Activated T-cell treated with anti-CD3 and anti-CD28 coated beads, Interleukin-2, amount 50 U/mL, for 1 hour (primary cell): ENCODE results near the gene DHRS13.
"Not testable (repeated sequence)": the region's sequence is repeated elsewhere in the genome, so short reads cannot be mapped to it uniquely, and the experiment has no call there.

Experiments used
- DNase-seq: peaks from one replicate; pipeline ENCODE4 v3.0.0-alpha.2; 2020

DHRS13 gene

DNA sequence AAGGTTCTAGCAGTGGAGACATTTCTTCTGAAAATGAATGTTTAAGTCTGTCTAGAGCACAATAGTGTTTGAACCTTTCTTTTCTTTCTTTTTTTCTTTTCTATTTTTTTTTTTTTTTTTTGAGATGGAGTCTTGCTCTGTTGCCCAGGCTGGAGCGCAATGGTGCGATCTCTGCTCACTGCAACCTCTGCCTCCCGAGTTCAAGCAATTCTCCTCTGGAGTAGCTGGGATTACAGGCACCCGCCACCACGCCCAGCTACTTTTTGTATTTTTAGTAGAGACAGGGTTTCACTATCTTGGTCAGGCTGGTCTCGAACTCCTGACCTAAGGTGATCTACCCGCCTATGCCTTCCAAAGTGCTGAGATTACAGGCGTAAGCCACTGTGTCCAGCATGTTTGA lies 31.6 kb upstream of the DHRS13 start:
- not testable (repeated sequence) for DNase-seq

DNA sequence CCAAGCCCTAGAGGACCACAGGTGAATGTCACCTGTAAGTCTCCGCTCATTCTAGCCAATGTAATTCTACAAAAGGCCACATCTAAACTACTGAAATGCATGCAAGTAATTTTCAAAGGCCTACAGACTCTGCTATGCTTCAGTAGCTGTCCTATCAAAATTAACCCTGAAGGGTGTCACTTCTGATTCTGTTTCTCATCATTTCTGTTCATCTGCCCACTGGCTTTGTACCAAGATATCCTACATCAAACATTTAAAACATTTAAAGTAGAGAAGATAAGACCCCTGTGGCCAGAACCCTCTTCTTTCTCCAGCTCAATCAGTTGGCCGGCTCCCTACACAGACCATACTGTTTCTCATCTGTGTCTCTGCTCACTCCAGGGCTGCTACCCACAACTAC lies 26.9 kb upstream of the DHRS13 start:
- DNase-seq: no peak

DNA sequence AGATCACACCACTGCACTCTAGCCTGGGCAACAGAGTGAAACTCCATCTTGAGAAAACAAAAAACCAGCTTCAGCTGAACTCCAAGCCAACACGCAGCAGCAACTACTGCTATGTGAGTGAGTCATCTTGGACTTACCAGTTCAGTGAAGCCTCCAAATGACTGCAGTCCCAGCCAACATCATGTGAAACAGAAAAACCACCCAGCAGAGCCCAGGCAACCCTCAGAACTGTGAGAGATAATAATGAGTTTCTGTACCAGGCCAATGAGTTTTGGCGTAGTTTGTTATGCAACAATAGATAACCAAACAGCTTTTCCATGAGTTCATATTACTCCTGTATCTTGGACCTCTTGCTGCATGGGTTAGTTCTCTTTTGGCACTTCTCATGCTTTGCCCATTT lies 25.2 kb upstream of the DHRS13 start:
- no peak for DNase-seq

- DNase-seq: no peak
Measured at GRCh38 chr17:28926786-28927185, 23.9 kb upstream of the DHRS13 start.

DNA sequence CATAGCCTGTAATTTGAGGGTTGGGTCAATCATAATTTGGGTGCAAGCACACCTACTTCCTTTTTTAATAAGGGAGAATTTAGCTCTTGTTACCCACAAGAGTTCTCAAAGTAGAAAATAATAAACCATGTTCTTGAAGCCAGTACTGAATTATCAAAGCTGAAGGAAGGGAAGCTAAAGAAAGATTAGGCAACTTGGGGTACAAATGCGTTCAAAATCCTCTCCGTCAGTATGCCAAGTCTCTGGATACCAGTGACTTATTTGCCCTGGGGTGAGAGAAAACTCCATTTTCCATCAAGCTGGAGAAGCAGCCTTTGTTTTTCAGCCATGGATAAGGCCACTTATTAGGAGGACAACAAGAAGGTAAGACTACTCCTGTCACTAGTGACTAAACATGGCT lies 23.5 kb upstream of the DHRS13 start:
- no peak for DNase-seq

DNA sequence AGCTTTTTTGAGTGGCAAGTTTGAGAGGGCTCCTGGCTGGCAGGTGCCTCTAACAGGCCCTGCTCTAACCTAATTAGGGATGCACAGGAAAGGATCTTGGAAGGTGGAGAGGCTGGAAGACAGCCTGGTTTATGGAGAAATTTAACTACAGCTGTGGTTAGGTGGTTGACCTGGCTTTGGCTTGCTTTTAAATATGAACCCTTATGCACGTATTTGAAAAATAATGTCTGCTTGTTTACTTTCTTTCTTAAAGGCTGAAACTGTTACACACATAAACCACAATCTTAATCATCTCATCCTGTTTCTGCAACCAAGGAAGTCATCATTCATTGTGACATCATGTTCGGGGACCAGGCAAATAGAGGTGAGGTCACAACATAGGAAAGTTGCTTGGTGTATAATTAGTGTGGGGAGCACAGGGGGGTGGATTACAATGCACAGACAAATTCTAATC lies 23.1 kb upstream of the DHRS13 start:
- peak; percentile 37 for DNase-seq

- DNase-seq: no peak
Measured at GRCh38 chr17:28920201-28920600, 17.3 kb upstream of the DHRS13 start.

DNA sequence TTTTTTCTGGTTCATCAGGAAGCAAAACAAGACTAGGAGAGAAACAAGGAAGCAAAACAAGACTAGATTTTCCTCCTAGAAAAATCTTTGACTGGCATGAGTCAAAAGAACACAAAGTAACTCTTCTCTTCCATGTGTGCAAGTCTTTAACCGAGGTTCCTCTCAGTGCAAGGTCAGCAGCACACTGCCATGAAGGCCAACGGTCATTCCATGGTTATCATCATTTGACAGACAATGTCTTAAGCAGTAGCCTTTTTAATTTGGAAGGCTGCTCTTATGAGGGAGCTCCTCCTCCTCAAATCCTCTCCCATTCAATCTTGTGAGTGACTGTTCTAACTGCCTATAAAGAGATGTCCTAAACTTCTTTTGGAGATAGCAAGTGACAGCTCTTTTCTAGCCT lies 15.4 kb upstream of the DHRS13 start:
- DNase-seq: no peak

GRCh38 chr17:28917465-28917864 lies 14.6 kb upstream of the DHRS13 start:
- no peak for DNase-seq

- DNase-seq: no peak
Measured at GRCh38 chr17:28917029-28917428, 14.2 kb upstream of the DHRS13 start.

GRCh38 chr17:28916302-28916934 lies 13.5 kb upstream of the DHRS13 start:
- peak; percentile 52 for DNase-seq

- no peak for DNase-seq
Measured at GRCh38 chr17:28912938-28913333, 10.1 kb upstream of the DHRS13 start.

DNA sequence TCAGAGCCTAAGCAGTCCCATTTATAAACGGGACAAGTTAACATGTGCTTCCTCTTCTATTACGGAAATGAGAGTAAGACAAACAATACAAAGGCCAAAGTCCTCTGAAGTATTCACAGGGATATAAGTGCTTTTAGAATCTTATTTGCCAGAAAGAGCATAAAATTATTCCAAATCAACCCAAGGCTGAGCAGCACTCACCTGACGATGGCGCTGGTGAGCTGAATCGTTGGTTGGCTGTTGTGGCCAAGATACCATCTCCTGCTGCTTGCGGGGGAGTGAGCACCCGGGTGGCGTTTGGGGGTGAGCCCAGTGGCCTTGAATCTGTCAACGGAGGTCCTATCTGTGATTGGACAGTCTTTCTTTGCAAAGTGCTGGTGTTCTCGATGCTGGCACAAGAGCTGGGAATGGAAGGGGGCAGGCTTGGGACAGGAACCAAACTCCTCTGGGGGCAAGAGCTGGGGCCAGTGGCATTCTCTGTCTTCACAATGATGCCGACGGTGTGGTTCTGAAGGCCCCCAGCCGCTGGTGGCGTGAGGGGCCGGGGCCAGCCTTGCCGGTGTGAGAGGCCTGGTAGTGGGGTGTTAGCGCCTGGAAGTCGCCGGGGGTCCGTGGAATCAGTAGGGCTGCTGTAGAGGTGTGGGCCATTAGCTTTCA lies 9.5 kb upstream of the DHRS13 start:
- no peak for DNase-seq

DNA sequence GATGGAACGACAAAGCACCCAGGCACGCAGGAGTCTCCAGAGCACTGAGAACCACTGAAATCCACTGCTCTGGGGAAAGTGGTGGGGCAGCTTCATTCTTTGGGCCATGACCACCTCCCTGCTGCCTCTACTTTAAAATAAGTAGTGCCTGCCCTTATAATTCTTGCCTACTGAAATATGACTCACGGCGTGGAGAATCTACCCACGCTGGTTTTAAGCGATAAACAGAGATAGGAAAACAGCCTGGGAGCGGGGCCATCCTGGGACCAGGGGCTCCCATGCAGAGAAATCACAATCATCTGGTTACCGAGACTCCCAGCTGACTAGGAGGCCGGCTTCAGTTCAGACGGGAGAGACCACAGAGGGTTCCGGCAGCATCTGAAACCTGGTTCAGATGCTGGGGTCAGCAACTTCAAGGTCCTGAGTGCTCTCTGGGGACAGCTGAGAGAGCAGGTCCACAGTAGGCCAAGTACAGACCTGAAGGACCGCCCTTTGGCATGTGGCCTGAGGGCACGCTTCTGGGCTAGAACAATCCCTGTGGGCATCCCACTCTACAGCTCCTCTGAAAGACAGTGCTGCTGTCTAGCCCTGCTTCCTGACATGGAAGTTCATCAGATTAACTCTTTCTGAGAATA lies 8.6 kb upstream of the DHRS13 start:
- no peak for DNase-seq

- no peak for DNase-seq
Measured at GRCh38 chr17:28910534-28910933, 7.7 kb upstream of the DHRS13 start.

GRCh38 chr17:28908640-28909167 lies 5.8 kb upstream of the DHRS13 start:
- DNase-seq: no peak

- DNase-seq: no peak
Measured at GRCh38 chr17:28907709-28908475, 5.0 kb upstream of the DHRS13 start.

DNA sequence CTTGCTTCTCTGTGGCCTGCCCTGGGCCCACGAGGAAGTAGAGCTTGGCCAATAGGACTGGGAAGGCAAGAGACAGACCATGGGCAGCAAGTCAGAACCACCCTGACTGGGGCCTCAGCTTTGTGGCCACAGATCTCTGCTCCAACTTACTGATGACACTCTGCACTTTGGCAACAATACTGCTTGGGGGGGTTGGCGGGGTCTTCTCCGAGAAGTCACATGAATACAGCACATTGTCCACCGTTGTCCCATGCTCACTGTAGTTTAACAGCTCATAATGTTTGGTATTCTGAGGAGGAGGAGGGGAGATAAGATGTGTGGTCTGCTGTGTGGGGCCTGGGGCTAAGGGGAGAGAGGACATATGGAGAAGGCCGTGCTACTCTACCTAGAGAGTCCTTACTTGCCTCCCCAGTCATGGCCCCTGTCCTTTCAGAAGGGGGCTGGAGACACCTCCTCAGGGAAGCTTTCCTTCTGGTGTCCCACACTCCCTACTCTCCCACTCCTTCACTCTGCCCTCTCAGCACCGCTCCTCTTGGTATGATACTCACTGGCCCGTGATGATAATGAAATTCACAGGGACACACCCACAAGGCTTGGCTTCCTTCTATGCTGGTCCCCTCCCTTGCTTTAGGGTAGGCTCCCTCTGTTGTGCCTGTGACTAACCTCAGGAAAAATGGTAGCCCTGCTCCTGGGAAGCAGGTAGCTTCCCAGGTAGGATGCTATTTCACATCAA lies 4.0 kb upstream of the DHRS13 start:
- DNase-seq: no peak

DNA sequence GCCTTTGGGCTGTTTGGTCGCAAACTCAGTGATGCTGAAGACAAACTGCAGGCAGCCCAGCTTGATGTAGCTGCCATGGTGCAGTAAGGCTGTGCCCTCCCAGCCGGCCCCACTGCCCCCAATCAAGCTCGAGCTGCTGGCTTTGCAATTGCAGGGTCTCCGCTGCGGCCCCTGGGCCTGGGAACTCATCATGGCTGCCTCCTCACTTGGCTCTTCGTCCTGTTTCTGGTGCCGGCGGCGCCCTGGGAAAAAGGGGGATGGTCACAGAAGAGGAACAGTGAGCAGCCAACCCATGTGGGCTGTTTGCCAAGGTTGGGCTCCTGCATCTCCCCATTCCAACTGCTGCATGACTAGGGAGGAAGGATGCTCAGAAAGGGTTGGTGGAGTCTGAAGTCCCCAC lies 3.4 kb upstream of the DHRS13 start:
- DNase-seq: no peak

GRCh38 chr17:28904800-28905199 lies 1.9 kb upstream of the DHRS13 start:
- DNase-seq: no peak

- DNase-seq: not testable (repeated sequence)
Measured at GRCh38 chr17:28903546-28903841, 615 bp upstream of the DHRS13 start.

GRCh38 chr17:28901866-28902818 lies 737 bp downstream of the DHRS13 start:
- no peak for DNase-seq
